Stomach (tissue), 9 donors: ENCODE measurements around the gene GFAP. TPM values are rescaled to one million over a fixed set of nuclear protein-coding genes. Genes with fewer than 3 reads are reported as not detected.

Experiments
- DNase-seq, 2 donors: peaks; one replicate each; pipeline versions ENCODE4 v3.0.0 to v3.0.0-alpha.2; 2013 to 2019
- H3K27ac ChIP-seq, 5 donors: fragments of 200-600 bp in 4 of 5; sonication (generic) in 4 of 5; one replicate each; pipeline ENCODE4 v1.5.1; 2013 to 2019; ENCODE audit warnings: mild to moderate bottlenecking in 1 of 5, moderate library complexity in 1 of 5
- H3K27me3 ChIP-seq, 3 donors: fragments of 200-600 bp; sonication (generic); one replicate each; pipeline ENCODE4 v1.5.1; 2017 to 2019; ENCODE audit warnings: mixed run types in 1 of 3
- H3K36me3 ChIP-seq, 4 donors: fragments of 200-600 bp; sonication (generic); 1 replicate in 3 of 4; 2 replicates in 1 of 4; pipeline ENCODE4 v1.5.1; 2016 to 2019
- H3K4me1 ChIP-seq, 4 donors: fragments of 200-600 bp; sonication (generic); one replicate each; pipeline ENCODE4 v1.5.1; 2016 to 2019
- H3K4me3 ChIP-seq, 4 donors: fragments of 200-600 bp; sonication (generic) in 3 of 4; one replicate each; pipeline ENCODE4 v1.5.1; 2016 to 2019; ENCODE audit warnings: mild to moderate bottlenecking in 1 of 4
- H3K9me3 ChIP-seq, 4 donors: fragments of 200-600 bp; sonication (generic); one replicate each; pipeline ENCODE4 v1.5.1; 2016 to 2019
- EP300 ChIP-seq: sonication (generic); formaldehyde crosslinking; IDR thresholded peaks from one replicate; pipeline ENCODE4 v1.6.1; 2017; ENCODE audit warnings: antibody characterized with exemption
- POLR2A ChIP-seq, 4 donors: fragments of 450-650 bp; IDR thresholded peaks; one replicate each; pipeline ENCODE4 v1.6.1; 2016; ENCODE audit warnings: antibody characterized with exemption in 4 of 4, control low read depth in 2 of 4, mild to moderate bottlenecking in 1 of 4, moderate library complexity in 1 of 4
- POLR2AphosphoS5 ChIP-seq, 3 donors: sonication (generic); formaldehyde crosslinking; IDR thresholded peaks; one replicate each; pipeline ENCODE4 v1.6.1; 2016; ENCODE audit warnings: antibody characterized with exemption in 3 of 3
- WGBS, 5 donors: extraction: QIAGEN DNeasy Blood & Tissue Kit in 3 of 5; methylation state at CpG; one replicate each; pipeline versions ENCODE4 v1.1.5 to v1.1.7; 2013 to 2018; 5-methylcytosine and 5-hydroxymethylcytosine counted together
- intact Hi-C: fragments of 100-400 bp; cut with DNase I; formaldehyde crosslinking; loops from one replicate; pipeline ENCODE4 v1.15.1; 2023; ENCODE audit warnings: low total_unique reads
- polyA plus RNA-seq, 3 donors: library from polyadenylated mRNA; stranded (reverse); fragments of 200-250 nt; gene quantifications; one replicate each; pipeline ENCODE4 v1.2.3, GENCODE V29; 2013
- total RNA-seq, 5 donors: library from RNA; depleted of rRNA; stranded (reverse); fragments of >200 nt; gene quantifications; one replicate each; pipeline versions ENCODE4 v1.1.0 to v1.2.3, GENCODE V29; 2014 to 2016
- TF ChIP-seq, protein P1 (sequence below), 7 experiments: fragments of 450-650 bp in 4 of 7; fragments of 200-600 bp in 3 of 7; sonication (generic) in 3 of 7; IDR thresholded peaks; one replicate each; pipeline ENCODE4 v1.5.1; 2016 to 2019; ENCODE audit warnings: antibody characterized with exemption in 7 of 7, control low read depth in 2 of 7, mild to moderate bottlenecking in 1 of 7
- donor health status: healthy with polysubstance abuse.
- donor health status: Bipolar disorder and iron deficiency.
- donor health status: healthy.

Gene GFAP
- total and polyA plus RNA-seq, 8 donors = 0.15 to 9.7 (median 0.80) TPM; not detected in 4

DNA sequence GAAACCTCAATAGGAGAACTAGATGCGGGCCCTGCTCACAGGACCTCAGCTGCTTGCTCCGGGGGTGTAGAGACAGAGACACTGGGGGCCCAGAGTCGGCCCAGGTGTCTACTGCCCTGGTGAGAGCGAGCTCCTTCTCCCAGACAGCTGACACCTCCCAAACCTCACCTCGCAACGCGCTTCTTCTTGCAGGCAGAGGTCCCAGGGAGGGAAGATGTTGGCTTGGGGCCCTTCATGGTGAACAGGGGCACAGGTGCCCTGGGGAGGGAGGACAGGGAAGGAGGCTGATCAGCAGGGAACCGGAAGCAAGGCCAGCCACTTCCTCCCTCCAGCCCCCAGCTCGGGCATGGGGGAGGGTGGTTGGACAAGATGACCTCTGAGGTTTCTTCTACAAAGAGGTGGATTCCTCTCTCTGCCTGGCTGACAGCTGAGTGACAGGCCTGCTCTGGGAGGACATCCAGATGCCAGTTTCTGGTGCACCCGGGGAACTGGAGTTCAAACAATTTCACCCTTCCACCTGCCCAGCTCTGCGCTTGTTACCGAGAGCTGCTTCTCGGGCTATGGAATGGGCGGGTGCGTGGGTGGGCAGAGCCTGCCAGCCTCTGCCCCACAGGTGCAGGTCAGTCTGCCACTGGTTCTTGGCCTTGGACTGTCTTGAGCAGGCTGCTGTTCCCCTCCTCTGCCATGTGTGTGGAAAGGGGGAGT lies 11.7 kb upstream of the GFAP start:
- Histone ChIP-seq H3K4me1 (no peaks in the 10 kb centered on the region), H3K36me3 (peaks cover 0 to 36% (median 0%) of the 10 kb centered on the region in 4 donors), H3K9me3 (no peaks in the 10 kb centered on the region), H3K4me3 (no peak overlapping the region), H3K27me3 (peaks cover 0 to 9% (median 0%) of the 10 kb centered on the region in 3 donors), H3K27ac (no peak overlapping the region)
- WGBS, 5 donors = 88 to 94% (median 89%) methylated on average over 8 to 15 of the region's 15 CpGs
- no peak for TF ChIP-seq POLR2A (IDR thresholded peaks at IDR 0.05)
- TF ChIP-seq, protein P1, sequence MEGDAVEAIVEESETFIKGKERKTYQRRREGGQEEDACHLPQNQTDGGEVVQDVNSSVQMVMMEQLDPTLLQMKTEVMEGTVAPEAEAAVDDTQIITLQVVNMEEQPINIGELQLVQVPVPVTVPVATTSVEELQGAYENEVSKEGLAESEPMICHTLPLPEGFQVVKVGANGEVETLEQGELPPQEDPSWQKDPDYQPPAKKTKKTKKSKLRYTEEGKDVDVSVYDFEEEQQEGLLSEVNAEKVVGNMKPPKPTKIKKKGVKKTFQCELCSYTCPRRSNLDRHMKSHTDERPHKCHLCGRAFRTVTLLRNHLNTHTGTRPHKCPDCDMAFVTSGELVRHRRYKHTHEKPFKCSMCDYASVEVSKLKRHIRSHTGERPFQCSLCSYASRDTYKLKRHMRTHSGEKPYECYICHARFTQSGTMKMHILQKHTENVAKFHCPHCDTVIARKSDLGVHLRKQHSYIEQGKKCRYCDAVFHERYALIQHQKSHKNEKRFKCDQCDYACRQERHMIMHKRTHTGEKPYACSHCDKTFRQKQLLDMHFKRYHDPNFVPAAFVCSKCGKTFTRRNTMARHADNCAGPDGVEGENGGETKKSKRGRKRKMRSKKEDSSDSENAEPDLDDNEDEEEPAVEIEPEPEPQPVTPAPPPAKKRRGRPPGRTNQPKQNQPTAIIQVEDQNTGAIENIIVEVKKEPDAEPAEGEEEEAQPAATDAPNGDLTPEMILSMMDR (IDR thresholded peaks at IDR 0.05) = no peak
- no peak for TF ChIP-seq POLR2AphosphoS5 (IDR thresholded peaks at IDR 0.05)
- no peak for TF ChIP-seq EP300
- intact Hi-C loops = no loop called here
- DNase-seq = no peak

DNA sequence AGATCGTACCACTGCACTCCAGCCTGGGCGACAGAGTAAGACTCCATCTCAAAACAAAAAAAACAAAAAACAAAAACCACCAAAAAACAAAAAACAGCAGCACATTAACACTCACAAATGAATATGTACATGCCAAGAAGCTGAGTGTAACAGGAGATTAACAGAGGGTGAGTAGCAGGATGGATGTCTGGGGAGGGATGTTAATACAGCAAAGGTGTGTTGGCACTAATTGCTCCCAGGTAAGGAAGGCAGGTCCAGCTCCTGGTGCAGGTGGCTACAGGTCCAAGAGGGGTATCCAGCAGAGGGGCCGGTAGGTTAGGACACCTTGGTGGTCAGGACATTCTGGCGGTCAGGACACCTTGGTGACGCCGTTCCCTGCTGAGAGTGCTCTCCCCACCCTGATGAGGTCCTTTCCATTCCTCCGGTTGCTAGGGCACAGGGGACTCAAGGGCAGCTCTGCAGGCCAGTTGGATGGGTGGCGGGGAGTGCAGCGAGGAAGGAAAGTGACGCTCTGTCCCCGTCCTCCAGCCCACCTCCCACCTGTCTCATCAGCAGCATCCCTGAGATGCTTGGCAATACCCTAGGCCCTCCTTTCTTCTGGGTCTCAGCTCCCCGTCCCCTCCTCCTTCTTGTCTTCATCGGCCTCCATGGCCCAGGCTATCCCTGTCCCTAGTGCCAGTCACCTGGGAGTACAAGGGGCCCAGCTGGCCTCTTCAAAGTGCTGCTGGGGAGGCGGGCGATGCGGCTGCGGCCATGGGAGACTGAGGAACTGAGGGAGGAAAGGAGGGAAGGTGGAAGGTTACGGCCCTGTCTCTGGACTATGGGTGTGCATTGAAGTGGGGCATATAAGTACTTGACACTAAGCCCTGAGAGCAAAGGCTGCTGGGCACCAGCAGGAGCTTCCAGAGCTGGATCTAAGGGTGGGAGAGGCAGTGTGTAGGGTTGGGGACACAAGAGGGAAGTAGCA lies 10.7 kb upstream of the GFAP start:
- no peaks in the 10 kb centered on the region for H3K9me3 ChIP-seq
- intact Hi-C loops = no loop called here
- H3K36me3 ChIP-seq = peaks cover 0 to 26% (median 0%) of the 10 kb centered on the region in 4 donors
- H3K27me3 ChIP-seq = peaks cover 0 to 15% (median under 1%) of the 10 kb centered on the region in 3 donors
- H3K27ac ChIP-seq = no peak overlapping the region
- H3K4me1 ChIP-seq = no peaks in the 10 kb centered on the region
- DNase-seq = no peak
- no peak overlapping the region for H3K4me3 ChIP-seq
- TF ChIP-seq EP300 = no peak
- no peak for TF ChIP-seq POLR2AphosphoS5 (IDR thresholded peaks at IDR 0.05)
- TF ChIP-seq, protein P1 (IDR thresholded peaks at IDR 0.05) = no peak
- no peak for TF ChIP-seq POLR2A (IDR thresholded peaks at IDR 0.05)
- 94 to 98% (median 96%) methylated on average over 18 of the region's 18 CpGs for WGBS, 5 donors

DNA sequence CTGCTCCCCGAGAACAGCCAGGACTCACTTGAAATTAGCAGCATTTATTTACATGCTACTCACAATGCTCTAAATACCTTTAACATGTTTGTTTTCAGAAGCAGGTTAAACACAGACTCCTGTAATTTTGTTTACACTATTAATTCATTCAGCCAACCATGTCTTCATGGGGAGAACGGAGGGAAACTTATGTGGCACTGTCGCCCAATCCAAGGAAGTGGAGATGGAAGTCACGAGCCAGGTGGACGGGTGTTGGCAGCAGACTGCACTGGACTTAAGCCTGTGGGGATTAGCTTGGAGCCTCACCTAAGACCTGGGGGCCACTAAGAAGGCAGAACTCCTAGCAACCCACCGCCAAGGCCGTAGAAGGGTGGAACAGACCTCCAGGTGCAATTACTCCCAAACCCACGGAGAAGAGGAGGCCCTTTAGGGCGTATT lies 8.8 kb upstream of the GFAP start:
- H3K27me3 ChIP-seq = peaks cover 0 to 23% (median 7%) of the 10 kb centered on the region in 3 donors
- intact Hi-C loops = loop anchor here (5.0 kb wide), 1 partner anchor 98 kb away; no protein-coding TSS in a partner anchor
- TF ChIP-seq POLR2AphosphoS5 (IDR thresholded peaks at IDR 0.05) = no peak
- H3K4me1 ChIP-seq = peaks cover 0 to 8% (median 2%) of the 10 kb centered on the region in 4 donors
- no peaks in the 10 kb centered on the region for H3K9me3 ChIP-seq
- WGBS, 5 donors = 57 to 72% (median 63%) methylated on average over 9 of the region's 9 CpGs
- no peak overlapping the region for H3K4me3 ChIP-seq
- H3K36me3 ChIP-seq = peaks cover 0 to 22% (median 0%) of the 10 kb centered on the region in 4 donors
- no peak for DNase-seq
- no peak overlapping the region for H3K27ac ChIP-seq

DNA sequence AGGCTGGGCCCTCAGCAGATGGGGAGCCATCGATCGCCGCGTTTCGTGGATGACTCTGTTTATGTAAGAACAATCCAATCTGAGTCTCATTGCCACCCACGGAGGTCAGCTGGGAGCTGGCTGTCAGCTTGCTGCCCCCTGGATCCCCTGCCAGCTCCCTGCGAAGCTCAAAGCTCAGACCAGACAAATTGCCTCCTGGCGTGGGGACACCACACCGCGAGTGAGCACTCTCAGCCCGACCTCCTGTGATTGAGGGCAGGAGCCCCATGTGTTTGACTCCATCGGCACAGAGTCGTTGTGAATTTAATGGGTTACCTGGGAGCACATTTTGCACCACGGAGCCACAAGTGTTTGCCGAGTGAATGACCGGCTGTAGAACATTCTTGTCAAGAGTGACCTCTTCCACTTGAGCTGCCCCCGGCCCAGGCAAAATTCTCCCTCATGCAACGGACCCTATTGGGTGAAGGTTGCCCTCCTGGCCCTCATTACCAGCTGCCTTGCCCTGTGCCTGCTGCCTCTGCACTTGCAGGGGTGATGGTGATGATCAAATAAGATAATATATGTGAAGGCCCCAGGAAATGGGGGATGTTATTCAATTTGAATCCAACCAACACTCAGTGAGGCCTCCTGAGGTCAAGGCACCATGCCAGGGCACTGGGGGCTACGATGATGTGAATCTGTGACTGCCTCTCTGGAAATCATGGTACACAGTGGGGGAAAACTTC lies 7.6 kb upstream of the GFAP start:
- TF ChIP-seq POLR2A (IDR thresholded peaks at IDR 0.05) (no peak), EP300 (no peak), POLR2AphosphoS5 (IDR thresholded peaks at IDR 0.05) (no peak)
- TF ChIP-seq, protein P1 (IDR thresholded peaks at IDR 0.05) = no peak
- Histone ChIP-seq H3K27ac (no peak overlapping the region), H3K36me3 (peaks cover 0 to 12% (median 0%) of the 10 kb centered on the region in 4 donors), H3K9me3 (no peaks in the 10 kb centered on the region), H3K4me1 (peaks cover 0 to 8% (median 2%) of the 10 kb centered on the region in 4 donors), H3K27me3 (peaks cover 0 to 23% (median 7%) of the 10 kb centered on the region in 3 donors), H3K4me3 (no peak overlapping the region)
- no peak for DNase-seq
- WGBS, 5 donors = 66 to 81% (median 73%) methylated on average over 19 of the region's 19 CpGs
- intact Hi-C loops = loop anchor here (5.0 kb wide), 1 partner anchor 99 kb away; no protein-coding TSS in a partner anchor
